Measurements from ENCODE around the gene SIK3.

SIK3 gene

DNA sequence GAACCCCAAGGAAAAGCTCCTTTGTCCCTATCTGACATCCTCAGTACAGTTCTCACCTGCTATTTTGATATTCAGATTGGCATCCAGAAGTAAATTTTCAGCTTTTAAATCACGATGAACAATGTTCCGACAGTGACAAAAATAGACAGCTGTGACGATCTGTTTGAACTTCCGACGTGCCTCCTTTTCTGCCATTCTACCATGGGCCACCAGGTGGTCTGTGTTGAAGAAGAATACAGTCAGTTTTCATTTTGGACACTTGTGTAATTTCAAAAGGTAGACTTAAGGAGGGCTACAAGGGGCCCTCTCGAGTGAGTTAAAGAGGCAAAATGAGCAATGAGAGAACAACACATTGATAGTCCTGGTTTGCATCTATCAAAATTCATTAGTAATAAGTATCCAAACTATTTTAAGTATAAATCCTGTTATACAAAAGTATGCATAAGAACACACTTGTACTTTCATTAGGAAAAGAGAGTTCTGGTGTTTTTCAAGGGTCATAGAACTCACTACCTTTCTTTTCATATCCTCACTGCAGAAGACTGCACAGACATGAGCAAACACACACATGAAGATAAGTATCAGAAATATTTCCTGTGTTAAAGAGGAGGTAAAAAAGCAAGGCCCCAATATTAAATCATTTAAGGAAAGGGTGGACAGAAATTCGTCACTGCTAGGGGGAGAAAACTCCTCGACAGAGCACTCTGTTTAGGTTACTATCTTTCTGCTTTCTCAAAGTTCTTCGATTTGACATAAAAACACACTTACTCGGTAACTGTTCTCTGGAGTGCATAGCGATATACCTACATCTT lies 170.9 kb downstream of the SIK3 start:
- DNase-seq (ENCODE audit: low spot score) = no peak
- peak; percentile 19 for TF ChIP-seq CTCF (IDR thresholded peaks at IDR 0.05; ENCODE audit: extremely low read depth, missing control alignments)

DNA sequence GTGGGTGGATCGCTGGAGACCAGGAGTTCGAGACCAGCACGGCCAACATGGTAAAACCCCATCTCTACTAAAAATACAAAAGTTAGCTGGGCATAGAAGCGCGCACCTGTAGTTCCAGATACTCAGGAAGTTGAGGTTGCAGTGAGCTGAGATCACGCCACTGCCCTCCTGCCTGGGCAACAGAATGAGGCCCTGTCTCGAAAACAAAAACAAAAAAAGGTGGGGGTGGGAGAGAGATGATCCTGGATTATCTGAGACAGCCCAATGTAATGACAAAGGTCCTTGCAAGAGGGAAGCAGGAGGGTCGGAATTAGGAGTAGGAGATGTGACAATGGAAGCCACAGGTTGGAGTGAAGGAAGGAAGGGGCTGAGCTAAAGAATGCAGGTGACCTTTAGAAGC lies 173.2 kb downstream of the SIK3 start:
- TF ChIP-seq CTCF (IDR thresholded peaks at IDR 0.05; ENCODE audit: extremely low read depth, missing control alignments) = no peak
- DNase-seq (ENCODE audit: low spot score) = no peak

DNA sequence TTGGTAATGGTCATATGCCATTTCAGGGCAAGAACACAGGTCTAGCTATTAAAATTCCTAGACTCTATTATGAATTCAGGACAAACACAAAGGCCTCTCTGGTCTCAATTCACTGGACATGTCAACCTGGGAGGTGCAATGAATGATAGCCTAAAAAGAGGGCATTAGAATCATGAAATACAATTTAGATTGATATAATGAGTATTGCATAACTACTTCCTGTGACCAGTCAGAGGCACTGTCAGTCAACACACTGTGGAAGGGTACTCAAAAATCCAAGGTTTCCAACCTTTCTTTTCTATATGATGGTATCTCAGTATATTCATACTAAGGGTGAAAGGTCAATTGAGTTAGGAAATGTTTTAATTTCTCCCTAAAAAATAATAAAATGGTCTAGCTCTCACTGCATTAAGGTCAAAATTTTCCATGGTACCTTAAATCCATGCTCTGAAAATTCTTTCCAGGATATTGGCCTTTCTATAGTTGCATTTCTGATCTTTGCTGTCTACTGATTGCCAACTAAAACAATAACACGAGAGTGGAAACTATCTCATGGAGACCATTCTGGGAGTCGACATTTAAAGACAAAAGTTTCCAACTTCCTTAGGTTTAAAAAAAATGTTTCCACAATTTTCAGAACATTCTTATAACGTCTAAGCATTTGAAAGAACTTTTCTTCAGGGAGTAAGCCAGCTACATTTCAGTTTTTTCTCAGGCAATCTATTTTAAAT lies 179.1 kb downstream of the SIK3 start:
- DNase-seq (ENCODE audit: low spot score) = no peak
- no peak for TF ChIP-seq CTCF (IDR thresholded peaks at IDR 0.05; ENCODE audit: extremely low read depth, missing control alignments)

DNA sequence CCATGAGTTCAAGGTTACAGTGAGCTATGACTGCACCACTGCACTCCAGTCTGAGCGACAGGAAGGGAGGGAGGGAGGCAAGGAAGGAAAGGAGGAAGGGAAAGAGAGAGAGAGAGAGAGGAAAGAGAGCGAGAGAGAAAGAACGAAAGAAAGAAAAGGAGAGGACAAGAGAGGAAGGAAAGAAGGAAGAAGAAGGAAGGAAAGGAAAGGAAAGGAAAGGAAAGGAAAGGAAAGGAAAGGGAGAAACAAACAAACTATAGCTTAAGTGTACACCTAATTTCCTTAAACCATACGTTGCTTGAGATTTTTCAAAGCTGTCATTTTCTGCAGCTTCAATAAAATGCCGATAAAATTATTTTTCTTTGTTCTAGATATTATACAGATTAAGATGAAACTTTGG lies 180.6 kb downstream of the SIK3 start:
- no peak for DNase-seq (ENCODE audit: low spot score)
- no peak for TF ChIP-seq CTCF (IDR thresholded peaks at IDR 0.05; ENCODE audit: extremely low read depth, missing control alignments)

DNA sequence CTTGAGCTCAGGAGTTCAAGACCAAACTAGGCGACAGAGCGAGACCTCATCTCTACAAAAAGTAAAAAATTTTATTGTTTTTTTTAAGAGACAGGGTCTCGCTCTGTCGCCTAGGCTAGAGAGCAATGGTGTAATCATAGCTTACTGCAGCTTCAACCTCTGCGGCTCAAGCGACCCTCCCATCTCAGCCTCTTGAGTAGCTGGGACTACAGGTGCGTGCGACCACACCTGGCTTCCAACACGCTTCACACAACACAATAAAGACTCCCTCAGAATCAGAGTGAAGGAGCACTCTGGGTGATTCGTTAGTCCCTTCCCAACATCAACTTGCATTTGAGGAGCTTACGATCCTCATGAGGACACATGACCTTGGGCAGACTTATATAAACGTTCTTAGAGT lies 181.3 kb downstream of the SIK3 start:
- no peak for TF ChIP-seq CTCF (IDR thresholded peaks at IDR 0.05; ENCODE audit: extremely low read depth, missing control alignments)
- no peak for DNase-seq (ENCODE audit: low spot score)

- DNase-seq (ENCODE audit: low spot score) = no peak
- no peak for TF ChIP-seq CTCF (IDR thresholded peaks at IDR 0.05; ENCODE audit: extremely low read depth, missing control alignments)
Observed at GRCh38 chr11:116916052-116916451, 182.2 kb downstream of the SIK3 start.

GRCh38 chr11:116913000-116913399 lies 185.2 kb downstream of the SIK3 start:
- TF ChIP-seq CTCF (IDR thresholded peaks at IDR 0.05; ENCODE audit: extremely low read depth, missing control alignments) = no peak
- no peak for DNase-seq (ENCODE audit: low spot score)

Data from GM20000 (cell line).